Measurements from ENCODE around the gene EHD2.
"Not testable (repeated sequence)": the region's sequence is repeated elsewhere in the genome, so short reads cannot be mapped to it uniquely, and the experiment has no call there.

The EHD2 gene

DNA sequence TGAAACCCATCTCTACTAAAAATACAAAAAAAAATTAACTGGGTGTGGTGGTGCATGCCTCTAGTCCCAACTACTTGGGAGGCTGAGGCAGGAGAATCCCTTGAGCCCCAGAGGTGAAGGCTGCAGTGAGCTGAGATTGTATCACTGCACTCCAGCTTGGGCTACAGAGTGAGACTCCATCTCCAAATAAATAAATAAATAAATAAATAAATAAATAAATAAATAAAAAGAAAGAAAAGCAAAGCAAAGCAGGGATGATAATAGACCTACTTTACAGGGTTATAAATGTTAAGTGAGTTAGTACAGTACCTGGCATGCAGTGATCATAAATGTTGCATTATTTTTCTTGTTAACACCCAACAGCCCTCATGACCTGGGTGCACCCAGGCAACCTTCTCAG is 1.6 kb downstream of the EHD2 start:
- DNase-seq (ENCODE audit: low spot score): not testable (repeated sequence)

DNA sequence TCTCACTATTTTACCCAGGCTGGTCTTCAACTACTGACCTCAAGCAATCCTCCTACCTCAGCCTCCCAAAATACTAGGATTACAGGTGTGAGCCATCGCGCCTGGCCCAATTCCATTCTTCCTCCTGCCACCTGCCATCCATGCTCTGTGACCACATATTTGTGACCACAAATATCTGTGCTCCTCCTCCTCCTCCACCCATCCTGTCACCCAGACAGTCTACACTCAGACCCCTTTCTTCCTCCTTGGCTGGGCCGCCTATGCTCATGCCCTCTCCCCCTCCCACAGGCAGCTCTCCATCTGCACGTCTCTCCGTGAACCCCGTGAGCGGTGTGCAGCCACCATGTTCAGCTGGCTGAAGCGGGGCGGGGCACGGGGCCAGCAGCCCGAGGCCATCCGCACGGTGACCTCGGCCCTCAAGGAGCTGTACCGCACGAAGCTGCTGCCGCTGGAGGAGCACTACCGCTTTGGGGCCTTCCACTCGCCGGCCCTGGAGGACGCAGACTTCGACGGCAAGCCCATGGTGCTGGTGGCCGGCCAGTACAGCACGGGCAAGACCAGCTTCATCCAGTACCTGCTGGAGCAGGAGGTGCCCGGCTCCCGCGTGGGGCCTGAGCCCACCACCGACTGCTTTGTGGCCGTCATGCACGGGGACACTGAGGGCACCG is 3.2 kb downstream of the EHD2 start:
- DNase-seq (ENCODE audit: low spot score): no peak

DNA sequence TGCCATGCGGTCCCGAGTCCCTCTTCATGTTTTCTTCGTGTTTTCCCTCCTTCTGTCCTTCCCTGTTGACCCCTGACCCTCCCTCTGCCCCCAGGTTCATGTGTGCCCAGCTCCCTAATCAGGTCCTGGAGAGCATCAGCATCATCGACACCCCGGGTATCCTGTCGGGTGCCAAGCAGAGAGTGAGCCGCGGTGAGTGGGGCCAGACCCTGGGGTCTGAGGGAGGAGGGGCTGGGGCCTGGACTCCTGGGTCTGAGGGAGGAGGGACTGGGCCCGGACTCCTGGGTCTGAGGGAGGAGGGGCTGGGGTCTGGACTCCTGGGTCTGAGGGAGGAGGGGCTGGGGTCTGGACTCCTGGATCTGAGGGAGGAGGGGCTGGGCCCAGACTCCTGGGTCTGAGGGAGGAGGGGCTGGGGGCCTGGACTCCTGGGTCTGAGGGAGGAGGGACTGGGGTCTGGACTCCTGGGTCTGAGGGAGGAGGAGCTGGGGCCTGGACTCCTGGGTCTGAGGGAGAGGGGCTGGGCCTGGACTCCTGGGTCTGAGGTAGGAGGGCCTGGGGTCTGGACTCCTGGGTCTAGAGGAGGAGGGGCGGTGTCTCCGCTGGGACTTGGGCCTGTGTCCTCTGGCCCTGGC is 5.3 kb downstream of the EHD2 start:
- DNase-seq (ENCODE audit: low spot score): not testable (repeated sequence)

DNA sequence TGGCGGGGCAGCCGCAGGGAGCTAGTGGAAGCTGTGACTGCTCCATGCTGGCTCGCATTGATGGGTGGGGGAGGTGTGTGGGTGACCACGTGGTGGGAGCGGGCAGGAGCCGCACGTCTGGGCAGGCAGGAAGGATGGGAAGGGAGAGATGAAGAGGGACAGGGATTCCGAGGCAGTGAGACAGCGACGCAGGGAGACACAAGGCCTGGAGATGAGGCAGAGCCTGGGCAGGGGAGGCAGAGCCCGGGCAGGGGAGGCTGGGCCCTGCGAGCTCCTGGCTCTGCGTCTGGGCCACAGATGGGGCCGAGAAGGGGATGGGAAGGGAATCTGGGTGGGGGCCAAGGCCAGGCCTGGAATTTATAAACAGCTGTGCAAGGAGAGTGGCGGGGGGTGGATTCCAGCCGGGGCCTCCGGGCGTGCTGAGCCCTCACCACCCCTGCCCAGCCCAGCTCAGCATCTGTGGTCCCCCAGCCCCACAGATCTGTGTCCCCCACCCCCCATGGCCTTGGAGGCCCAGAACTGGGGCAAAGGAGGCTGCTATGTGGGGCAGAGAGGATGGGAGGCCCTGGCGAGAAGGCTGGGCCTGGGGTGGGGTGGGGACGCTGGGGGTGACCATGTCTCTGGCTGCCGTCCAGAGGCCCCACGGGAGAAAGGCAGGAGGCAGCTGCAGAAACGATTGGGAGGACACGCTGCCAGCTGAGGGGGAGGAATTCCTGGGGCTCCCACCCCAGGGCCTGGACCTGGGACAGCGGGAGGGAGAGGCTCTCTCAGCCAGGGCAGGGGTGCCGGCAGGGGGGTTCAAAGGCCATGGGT is 6.0 kb downstream of the EHD2 start:
- DNase-seq (ENCODE audit: low spot score): peak; percentile 55

DNA sequence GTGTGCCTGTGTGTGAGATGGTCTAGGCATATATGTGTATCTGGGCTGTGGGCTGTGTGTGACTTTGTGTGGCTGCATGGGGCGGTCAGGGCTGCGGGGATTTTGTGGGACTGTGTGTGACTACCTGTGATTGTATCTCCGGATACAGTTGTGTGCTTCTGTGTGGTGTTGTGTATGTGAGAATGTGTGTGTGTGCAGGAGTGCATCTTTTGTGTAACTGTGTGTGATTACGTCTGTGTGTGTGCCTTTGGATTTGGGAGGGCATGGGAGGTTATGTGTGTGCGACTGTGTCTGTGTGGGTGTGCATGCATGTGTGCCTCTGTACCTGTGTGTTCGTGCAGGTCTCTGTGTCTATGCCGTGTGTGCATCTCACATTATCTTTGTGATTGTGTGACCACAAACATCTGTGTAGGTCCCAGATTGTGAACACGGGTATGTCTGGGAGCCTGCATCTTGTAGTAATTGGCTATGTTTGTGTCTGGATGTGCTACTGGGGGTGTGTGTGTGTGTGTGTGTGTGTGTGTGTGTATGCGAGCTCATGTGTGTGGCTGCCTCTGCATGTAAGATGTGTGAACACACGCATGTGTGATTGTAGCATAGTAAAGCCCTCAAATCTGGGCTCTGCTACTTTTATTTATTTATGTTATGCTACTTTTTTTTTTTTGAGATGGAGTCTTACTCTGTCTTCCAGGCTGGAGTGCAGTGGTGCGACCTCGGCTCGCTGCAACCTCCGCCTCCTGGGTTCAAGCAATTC is 7.6 kb downstream of the EHD2 start:
- DNase-seq (ENCODE audit: low spot score): no peak

DNA sequence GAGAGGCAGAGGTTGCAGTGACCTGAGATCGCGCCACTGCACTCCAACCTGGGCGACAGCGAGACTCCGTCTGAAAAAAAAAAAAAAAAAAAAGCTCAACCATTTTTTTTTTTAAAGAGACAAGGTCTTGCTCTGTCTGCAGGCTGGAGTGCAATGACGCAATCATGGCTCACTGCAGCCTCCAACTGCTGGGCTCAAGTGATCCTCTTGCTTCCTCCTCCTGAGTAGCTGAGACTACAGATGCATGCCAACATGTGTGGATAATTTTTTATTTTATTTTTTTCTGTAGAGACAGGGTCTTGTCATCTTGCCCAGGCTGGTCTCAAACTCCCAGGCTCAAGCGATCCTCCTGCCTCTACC is 10.3 kb downstream of the EHD2 start:
- no peak for DNase-seq (ENCODE audit: low spot score)

DNA sequence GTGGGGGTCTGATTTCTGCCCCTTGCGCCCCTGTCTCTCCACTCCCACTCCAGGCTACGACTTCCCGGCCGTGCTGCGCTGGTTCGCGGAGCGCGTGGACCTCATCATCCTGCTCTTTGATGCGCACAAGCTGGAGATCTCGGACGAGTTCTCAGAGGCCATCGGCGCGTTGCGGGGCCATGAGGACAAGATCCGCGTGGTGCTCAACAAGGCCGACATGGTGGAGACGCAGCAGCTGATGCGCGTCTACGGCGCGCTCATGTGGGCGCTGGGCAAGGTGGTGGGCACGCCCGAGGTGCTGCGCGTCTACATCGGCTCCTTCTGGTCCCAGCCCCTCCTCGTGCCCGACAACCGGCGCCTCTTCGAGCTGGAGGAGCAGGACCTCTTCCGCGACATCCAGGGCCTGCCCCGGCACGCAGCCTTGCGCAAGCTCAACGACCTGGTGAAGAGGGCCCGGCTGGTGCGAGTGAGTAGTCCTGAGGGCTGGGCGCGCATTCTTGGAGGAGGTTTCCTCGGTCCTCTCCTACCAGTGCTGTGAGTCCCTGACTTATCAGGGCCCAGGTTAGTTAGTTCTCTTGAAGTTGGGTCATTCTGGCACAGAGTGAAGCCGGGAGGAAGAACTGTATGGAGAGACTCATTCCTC is 12.7 kb downstream of the EHD2 start:
- no peak for DNase-seq (ENCODE audit: low spot score)

DNA sequence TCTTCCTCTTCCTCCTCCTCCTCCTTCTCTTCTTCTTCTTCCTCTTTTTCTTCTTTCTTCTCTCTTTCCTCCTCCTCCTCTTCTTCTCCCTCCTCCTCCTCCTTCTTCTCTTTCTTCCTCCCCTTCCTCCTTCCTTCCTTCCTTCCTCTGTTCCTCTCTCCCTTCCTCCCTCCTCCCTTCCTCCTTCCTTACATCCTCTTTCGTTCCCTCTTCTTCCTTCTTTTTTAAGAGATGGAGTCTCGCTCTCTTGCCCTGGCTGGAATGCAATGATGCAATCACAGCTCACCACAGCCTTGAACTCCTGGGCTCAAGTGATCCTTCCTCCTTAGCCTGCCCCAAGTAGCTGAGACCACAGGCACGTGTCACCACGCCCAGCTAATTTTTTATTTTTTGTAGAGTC is 13.2 kb downstream of the EHD2 start:
- no peak for DNase-seq (ENCODE audit: low spot score)

DNA sequence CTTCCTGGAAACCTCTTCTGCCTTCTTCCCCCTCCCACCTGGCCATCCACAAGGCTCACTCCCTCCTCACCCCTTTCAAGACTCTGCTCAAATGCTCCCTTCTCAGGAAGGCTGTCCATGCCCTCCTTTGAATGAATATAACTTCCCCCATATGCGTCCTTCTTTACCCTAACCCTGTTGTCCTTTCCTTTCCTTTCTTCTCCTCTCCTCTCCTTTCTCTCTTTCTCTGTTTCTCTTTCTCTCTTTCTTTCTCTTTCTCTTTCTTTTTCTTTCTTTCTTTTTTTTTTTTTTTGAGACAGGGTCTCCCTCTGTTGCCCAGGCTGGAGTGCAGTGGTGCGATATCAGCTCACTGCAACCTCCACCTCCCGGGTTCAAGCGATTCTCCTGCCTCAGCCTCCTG is 15.1 kb downstream of the EHD2 start:
- DNase-seq (ENCODE audit: low spot score): not testable (repeated sequence)

DNA sequence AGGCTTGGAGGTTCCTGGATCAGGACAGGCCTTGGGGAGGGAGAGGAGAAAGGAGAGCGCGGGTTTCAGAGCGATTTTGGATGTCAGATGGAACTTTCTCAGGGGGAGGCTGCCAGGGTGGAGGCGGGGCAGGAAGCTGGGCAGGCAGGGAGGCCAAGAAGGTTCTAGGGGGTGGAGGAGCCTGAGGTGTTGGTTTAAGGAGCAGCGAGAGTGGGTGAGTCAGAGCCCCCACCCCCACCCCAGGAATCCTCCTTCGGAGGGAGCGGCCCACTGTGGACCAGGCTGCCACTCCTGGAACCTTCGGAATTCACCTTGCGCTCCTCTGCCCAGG is 16.2 kb downstream of the EHD2 start:
- DNase-seq (ENCODE audit: low spot score): no peak

DNA sequence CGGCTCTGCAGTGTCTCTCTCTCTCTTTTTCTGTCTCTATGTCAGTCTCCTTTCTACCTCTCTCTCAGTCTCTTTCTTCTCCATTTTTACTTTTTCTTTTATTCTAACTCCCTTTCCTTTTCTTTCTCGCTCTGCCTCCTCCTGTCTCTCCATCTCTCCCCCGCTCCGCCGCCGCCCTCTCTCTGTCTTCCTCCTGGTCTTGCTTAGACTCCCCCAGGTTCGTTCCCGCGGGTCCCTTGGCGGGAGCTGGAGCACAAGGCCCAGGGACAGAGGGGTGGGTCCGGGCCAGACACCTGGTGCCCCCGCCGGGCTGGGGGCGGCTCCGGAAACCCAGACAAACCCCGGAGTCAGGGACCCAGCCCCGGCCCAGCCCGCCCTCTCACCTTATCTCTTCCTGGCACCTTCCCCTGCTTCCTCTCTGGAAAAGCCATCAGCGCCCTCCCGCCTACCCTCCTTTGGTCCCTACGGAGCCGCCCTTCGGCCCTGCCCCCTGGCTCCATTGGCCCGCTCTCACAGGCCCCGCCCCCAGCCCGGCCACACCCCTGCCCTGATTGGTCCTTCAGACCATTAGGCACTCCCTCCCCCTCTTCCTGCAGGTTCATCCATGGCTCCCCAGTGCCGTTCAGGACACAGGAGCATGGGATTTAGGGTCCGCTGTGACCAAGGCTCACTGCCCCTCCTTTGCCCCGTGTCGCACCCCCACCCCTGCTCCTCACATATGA is 16.7 kb downstream of the EHD2 start:
- no peak for DNase-seq (ENCODE audit: low spot score)

DNA sequence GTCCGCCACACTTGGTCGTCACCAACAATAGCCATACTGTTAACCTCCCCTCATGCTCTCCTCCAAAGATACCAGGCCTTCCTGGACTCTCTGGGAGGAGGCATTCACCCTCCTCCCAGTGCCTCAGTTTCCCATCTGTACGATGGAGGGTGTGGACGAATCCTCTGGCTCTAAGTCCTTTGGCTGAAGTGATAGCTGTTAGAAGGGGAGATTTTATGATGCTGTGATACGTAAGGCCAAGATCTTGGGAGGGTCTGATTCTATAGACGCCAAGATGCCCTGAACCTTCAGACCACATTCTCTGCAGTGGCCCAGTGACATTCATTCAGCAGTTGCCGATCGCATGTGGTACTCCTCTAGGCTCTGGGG is 17.3 kb downstream of the EHD2 start:
- no peak for DNase-seq (ENCODE audit: low spot score)

DNA sequence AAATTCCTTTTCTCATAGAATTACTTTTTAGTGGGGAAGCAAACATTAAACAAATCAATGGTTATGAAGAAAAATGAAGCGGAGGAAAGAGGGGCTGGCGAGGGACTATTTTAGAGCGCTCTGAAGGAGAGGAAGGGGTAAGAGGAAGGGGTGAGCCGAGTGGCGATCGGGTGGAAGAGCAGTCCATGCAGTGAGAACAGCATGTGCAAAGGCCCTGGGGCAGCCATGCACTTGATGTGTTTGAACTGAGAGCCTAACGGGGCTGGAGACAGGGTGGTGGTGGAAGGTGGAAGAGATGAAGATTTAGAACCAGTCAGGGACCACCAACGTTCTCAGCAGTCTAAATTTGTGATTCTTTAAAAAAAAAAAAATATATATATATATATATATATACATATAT is 17.7 kb downstream of the EHD2 start:
- no peak for DNase-seq (ENCODE audit: low spot score)

DNA sequence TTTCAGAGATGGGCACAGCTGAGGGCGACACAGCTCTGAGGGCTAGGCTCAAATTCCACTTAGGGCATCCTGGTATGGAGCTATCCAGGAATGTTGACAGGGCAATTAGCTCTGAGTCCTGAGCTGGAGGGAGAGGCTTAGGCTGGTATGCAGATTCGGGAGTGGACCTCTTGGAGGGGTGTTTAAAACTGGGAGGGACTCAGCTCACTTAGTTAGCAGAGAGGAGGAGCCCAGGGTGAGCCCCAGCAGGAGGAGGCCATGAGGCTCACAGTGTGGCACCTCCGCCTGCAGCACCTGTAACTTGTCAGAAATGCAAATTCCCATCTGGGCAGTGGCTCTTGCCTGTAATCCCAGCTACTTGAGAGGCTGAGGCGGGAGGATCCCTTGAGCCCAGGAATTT is 21.9 kb downstream of the EHD2 start:
- DNase-seq (ENCODE audit: low spot score): no peak

DNA sequence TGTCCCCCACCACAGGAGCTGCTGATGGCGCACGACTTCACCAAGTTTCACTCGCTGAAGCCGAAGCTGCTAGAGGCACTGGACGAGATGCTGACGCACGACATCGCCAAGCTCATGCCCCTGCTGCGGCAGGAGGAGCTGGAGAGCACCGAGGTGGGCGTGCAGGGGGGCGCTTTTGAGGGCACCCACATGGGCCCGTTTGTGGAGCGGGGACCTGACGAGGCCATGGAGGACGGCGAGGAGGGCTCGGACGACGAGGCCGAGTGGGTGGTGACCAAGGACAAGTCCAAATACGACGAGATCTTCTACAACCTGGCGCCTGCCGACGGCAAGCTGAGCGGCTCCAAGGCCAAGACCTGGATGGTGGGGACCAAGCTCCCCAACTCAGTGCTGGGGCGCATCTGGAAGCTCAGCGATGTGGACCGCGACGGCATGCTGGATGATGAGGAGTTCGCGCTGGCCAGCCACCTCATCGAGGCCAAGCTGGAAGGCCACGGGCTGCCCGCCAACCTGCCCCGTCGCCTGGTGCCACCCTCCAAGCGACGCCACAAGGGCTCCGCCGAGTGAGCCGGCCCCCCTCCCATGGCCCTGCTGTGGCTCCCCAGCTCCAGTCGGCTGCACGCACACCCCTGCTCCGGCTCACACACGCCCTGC is 27.8 kb downstream of the EHD2 start:
- no peak for DNase-seq (ENCODE audit: low spot score)

DNA sequence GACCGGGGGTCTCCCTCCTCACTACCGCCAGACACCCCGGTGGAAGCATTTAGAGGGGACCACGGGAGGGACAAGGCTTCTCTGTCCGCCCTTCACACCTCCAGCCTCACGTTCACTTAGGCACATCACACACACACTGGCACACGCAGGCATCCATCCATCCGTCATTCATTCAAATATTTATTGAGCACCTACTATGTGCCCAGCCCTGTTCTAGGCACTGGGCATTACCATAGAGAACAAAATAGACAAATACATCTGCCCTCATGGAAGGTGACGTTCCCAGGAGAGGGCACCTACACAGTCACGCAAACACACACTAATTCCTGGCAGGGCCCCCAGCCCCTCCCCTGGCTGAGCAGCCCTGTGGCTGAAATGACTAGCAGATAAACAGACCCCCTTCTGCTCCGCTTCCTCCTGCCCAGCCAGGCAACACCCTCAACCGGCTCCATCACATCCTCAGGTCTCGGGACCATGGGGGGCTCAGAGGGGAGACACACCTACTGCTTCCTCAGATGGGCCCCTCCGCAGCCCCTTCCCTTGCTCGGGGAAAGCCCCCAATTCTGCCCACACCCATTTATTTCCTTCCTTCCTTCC is 28.4 kb downstream of the EHD2 start:
- DNase-seq (ENCODE audit: low spot score): no peak

DNA sequence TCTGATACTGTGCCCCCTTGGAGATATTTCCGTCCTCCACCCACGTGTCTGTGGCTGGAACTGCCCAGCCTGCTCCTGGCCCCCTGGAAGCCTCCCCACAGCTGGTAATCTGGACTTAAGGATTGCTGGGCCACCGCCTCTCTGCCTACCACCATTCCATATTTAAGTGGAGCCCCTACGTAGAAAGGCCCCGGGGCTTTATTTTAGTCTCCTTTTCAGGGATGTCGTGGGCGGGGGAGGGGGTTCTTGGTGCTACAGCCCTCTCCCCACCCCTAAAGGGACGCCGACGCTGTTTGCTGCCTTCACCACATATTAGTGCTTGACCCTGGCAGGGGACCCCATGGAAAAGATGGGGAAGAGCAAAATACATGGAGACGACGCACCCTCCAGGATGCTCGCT is 29.4 kb downstream of the EHD2 start:
- no peak for DNase-seq (ENCODE audit: low spot score)

DNA sequence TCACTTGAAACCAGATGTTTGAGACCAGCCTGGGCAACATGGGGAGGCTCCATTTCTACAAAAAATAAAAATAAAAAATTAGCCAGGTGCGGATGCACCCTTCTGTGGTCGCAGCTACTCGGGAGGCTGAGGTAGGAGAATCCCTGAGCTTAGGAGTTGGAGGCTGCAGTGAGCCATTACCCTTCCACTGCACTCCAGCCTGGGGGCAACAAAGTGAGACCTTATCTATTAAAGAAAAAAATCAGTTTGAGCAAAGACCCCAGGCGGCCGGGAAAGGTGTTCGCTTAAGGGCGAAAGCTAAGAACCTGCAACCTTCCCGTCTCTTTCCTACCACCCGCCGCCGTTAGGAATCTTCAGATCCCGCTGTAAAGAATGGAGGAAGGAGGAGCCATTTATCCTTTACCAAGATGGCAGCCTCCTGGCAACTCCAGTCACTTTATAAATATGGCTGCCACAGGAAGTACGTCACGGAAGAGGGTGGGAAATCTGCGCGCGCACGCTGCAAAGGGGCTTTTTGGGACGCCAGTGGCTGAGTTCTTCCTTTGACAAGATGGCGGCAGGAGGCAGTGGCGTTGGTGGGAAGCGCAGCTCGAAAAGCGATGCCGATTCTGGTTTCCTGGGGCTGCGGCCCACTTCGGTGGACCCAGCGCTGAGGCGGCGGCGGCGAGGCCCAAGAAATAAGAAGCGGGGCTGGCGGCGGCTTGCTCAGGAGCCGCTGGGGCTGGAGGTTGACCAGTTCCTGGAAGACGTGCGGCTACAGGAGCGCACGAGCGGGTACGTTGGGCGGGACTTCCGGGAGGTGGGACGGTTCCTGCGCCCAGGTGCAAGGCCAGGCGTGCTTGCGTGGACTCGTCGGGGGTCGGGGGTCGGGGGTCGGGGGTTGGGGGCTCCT is 32.0 kb downstream of the EHD2 start, which contains the start of gene NOP53:
NOP53 (plus strand) TSS at position 537 of the 892 bp plus-strand sequence; CDS start at position 551, 14 bp downstream.
- peak; percentile 96 for DNase-seq (ENCODE audit: low spot score)

DNA sequence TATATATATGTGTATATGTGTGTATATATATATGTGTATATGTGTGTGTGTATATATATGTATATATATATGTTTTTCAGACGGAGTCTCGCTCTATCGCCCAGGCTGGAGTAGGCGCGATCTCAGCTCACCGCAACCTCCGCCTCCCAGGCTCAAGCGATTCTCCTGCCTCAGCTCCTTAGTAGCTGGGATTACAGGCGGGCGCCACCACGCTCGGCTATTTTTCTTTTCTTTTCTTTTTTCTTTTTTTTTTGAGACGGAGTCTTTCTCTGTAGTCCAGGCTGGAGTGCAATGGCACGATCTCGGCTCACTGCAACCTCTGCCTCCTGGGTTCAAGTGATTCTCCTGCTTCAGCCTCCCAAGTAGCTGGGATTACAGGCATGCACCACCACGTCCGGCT is 32.9 kb downstream of the EHD2 start:
- not testable (repeated sequence) for DNase-seq (ENCODE audit: low spot score)
